ENCODE data around the gene SNCA.

The SNCA gene

GRCh38 chr4:89836897-89837384, at the start of gene SNCA:
SNCA (minus strand) TSS chr4:89837161; CDS start chr4:89835667, 1,494 bp downstream.
- peak; percentile 72 for DNase-seq

GRCh38 chr4:89879215-89879614, 42.3 kb upstream of the SNCA start:
- DNase-seq, result no peak

GRCh38 chr4:89878611-89879010, 41.6 kb upstream of the SNCA start:
- no peak for DNase-seq

GRCh38 chr4:89876548-89876947, 39.6 kb upstream of the SNCA start:
- DNase-seq, result no peak

- DNase-seq, result no peak
Observed at GRCh38 chr4:89871211-89871610, 34.2 kb upstream of the SNCA start.

GRCh38 chr4:89868999-89869589, 32.1 kb upstream of the SNCA start:
- DNase-seq, result no peak

GRCh38 chr4:89868276-89868675, 31.3 kb upstream of the SNCA start:
- no peak for DNase-seq

- DNase-seq, result no peak
Observed at GRCh38 chr4:89863533-89863932, 26.6 kb upstream of the SNCA start.

GRCh38 chr4:89860971-89861370, 24.0 kb upstream of the SNCA start:
- no peak for DNase-seq

GRCh38 chr4:89855236-89855635, 18.3 kb upstream of the SNCA start:
- DNase-seq, result no peak

- no peak for DNase-seq
Observed at GRCh38 chr4:89847571-89848325, 10.8 kb upstream of the SNCA start.

- no peak for DNase-seq
Observed at GRCh38 chr4:89839558-89839957, 2.6 kb upstream of the SNCA start.

- no peak for DNase-seq
Observed at GRCh38 chr4:89837993-89838390, 1.0 kb upstream of the SNCA start.

GRCh38 chr4:89837385-89837992, 528 bp upstream of the SNCA start:
- DNase-seq, result peak; percentile 70

- no peak for DNase-seq
Observed at GRCh38 chr4:89836031-89836745, 773 bp downstream of the SNCA start.

GRCh38 chr4:89835413-89835812, 1.5 kb downstream of the SNCA start:
- no peak for DNase-seq

GRCh38 chr4:89834486-89835209, 2.3 kb downstream of the SNCA start:
- DNase-seq, result no peak

- no peak for DNase-seq
Observed at GRCh38 chr4:89829470-89830138, 7.4 kb downstream of the SNCA start.

GRCh38 chr4:89823416-89823815, 13.5 kb downstream of the SNCA start:
- no peak for DNase-seq

GRCh38 chr4:89821612-89822011, 15.3 kb downstream of the SNCA start:
- DNase-seq, result no peak

GRCh38 chr4:89820010-89820409, 17.0 kb downstream of the SNCA start:
- DNase-seq, result no peak

- no peak for DNase-seq
Observed at GRCh38 chr4:89814362-89814761, 22.6 kb downstream of the SNCA start.

Measured in activated effector memory CD4-positive, alpha-beta T cell treated with anti-CD3 and anti-CD28 coated beads, Interleukin-2, amount 50 U/mL, for 16 hours (primary cell).